HUES6 (cell line): Measurements from ENCODE around the gene KLHDC1.
"Not testable (repeated sequence)": the region's sequence is repeated elsewhere in the genome, so short reads cannot be mapped to it uniquely, and the experiment has no call there.

Experiments used
- H3K27ac ChIP-seq: 2 replicates; pipeline ENCODE4 v1.7.0; 2013; ENCODE audit warnings: low read depth, mild to moderate bottlenecking, low read length, inconsistent platforms
- H3K27me3 ChIP-seq: 2 replicates; pipeline ENCODE4 v1.6.1; 2013; ENCODE audit warnings: low read length; ENCODE audit not compliant: control insufficient read depth, insufficient read depth
- H3K36me3 ChIP-seq: 2 replicates; pipeline ENCODE4 v1.6.1; 2013; ENCODE audit warnings: low read length; ENCODE audit not compliant: control insufficient read depth, insufficient read depth
- H3K4me1 ChIP-seq: 2 replicates; pipeline ENCODE4 v1.6.1; 2013; ENCODE audit warnings: low read length; ENCODE audit not compliant: control insufficient read depth, insufficient read depth
- H3K4me3 ChIP-seq: 2 replicates; pipeline ENCODE4 v1.5.1; 2013; ENCODE audit warnings: low read depth, low read length
- H3K9ac ChIP-seq: one replicate; pipeline ENCODE4 v1.6.1; 2013; ENCODE audit warnings: mild to moderate bottlenecking, low read length
- H3K9me3 ChIP-seq: 2 replicates; pipeline ENCODE4 v1.6.1; 2013; ENCODE audit warnings: low read depth, low read length; ENCODE audit not compliant: control insufficient read depth, insufficient read depth

KLHDC1 gene

DNA sequence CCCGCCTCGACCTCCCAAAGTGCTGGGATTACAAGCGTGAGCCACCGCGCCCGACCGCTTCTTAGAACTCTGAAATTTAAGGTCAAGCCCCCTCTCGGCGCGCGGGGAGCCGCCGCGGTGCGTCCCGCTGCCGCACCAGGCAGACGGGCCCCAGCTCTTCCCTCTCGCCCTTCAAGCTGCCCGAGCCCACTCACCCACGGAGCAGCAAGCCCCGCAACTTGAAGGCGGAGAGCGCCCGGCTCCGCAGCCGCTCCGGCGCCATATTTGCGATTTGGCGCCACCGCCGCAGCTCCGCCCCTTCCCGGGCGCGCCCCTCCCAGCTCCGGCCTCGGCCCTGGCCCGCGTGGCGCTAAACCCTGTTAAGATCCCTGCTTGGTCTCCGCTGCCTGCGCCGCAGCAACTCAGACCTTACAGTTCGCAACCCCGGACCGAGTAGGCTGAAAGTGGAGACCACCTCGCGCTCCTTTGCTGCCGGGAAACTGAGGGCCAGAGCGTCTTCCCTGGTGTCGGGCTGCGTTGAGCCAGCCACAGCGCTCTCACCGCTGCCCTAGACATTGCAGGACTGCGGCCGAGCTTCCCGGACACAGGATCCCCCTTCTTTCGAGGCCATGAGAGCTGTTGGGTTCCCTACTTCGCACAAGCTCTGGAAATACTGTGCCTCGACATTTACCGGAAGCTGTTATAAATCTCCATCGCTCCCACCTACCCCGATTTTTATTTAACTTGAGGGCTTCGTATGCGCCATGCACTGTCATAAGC lies 4.8 kb upstream of the KLHDC1 start, which contains the start of gene POLE2:
POLE2 (minus strand) TSS at position 273 of the 759 bp plus-strand sequence; CDS start at position 262, 11 bp downstream.
- peaks cover 14% of the 10 kb centered on the region for H3K4me1 ChIP-seq
- peaks cover 6% of the 10 kb centered on the region for H3K36me3 ChIP-seq
- H3K9ac ChIP-seq = peak within 1 kb of the TSS; percentile 94
- peak within 1 kb of the TSS; percentile 72 for H3K4me3 ChIP-seq
- no peaks in the 10 kb centered on the region for H3K9me3 ChIP-seq
- H3K27ac ChIP-seq = peak within 1 kb of the TSS; percentile 44; the same call in 1 of the 2 replicates
- H3K27me3 ChIP-seq = peaks cover 19% of the 10 kb centered on the region

DNA sequence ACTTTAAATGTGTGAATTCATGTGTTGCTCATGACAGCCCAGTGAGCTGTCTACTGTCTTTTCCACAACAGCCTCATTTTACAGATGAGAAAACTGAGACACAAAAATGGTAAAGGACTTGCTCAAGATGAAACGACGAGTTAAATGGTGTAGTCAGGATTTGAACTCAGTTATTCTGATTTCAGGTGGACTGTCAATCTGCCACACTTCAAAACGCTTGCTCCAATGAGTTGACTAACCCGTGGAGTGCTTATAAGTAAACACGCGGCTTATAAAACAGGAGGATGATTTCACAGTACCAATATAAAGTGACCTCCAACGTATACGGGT lies 4.3 kb upstream of the KLHDC1 start:
- H3K4me3 ChIP-seq = peak overlapping the region; percentile 72
- peaks cover 19% of the 10 kb centered on the region for H3K27me3 ChIP-seq
- H3K4me1 ChIP-seq = peaks cover 14% of the 10 kb centered on the region
- no peak overlapping the region; the same call in 1 of the 2 replicates for H3K27ac ChIP-seq
- H3K9me3 ChIP-seq = no peaks in the 10 kb centered on the region
- H3K36me3 ChIP-seq = peaks cover under 1% of the 10 kb centered on the region; the same call in 1 of the 2 replicates
- H3K9ac ChIP-seq = peak overlapping the region; percentile 94

GRCh38 chr14:49691031-49691430 lies 1.9 kb upstream of the KLHDC1 start:
- H3K4me1 ChIP-seq = peaks cover 14% of the 10 kb centered on the region
- H3K36me3 ChIP-seq = no peaks in the 10 kb centered on the region
- H3K9ac ChIP-seq = no peak overlapping the region
- peaks cover 19% of the 10 kb centered on the region for H3K27me3 ChIP-seq
- H3K27ac ChIP-seq = no peak overlapping the region
- H3K9me3 ChIP-seq = no peaks in the 10 kb centered on the region
- H3K4me3 ChIP-seq = peak overlapping the region; percentile 93

DNA sequence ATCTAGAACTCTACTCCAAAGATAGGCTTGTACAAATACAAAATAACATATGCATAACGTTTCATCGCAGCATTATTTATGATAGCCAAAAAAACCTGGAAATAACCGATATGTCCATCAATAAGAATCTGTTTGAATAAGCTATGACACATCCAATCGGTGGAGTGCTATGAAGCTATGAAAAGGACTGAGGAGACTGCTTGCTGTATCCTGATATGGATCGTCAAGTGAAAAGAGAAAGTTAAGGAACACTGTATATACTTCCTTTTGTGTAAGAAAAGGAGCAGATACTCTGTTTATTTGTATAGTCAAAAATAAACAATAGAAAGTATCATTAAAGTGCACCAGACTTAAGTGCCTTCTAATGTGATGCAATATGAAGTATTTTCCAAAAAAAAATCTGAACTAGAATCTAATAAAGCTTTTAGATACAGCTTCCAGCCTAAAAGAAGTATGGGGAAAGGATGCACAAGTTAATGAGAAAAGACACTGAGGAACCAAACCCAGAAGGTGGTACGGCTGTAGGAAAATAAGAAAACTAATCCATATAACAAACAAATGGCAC lies 645 bp upstream of the KLHDC1 start:
- H3K27ac ChIP-seq = no peak overlapping the region
- H3K4me3 ChIP-seq = peak overlapping the region; percentile 93
- no peaks in the 10 kb centered on the region for H3K36me3 ChIP-seq
- H3K4me1 ChIP-seq = peaks cover 14% of the 10 kb centered on the region
- H3K9me3 ChIP-seq = no peaks in the 10 kb centered on the region
- no peak overlapping the region for H3K9ac ChIP-seq
- H3K27me3 ChIP-seq = peaks cover 19% of the 10 kb centered on the region

DNA sequence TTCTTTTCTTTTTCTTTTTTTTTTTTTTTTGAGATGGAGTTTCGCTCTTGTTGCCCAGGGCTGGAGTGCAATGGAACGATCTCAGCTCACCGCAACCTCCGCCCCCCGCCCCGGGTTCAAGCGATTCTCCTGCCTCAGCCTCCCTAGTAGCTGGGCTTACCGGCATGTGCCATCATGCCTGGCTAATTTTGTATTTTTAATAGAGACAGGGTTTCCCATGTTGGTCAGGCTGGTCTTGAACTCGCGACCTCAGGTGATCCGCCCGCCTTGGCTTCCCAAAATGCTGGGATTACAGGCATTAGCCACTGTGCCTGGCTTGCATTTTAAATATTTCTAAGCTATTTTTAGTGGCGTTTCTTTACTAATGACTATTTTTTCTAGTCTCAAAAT lies 810 bp downstream of the KLHDC1 start:
- H3K27ac ChIP-seq, H3K4me1 ChIP-seq, H3K36me3 ChIP-seq, H3K9me3 ChIP-seq: not testable (repeated sequence)
- H3K27me3 ChIP-seq = peaks cover 19% of the 10 kb centered on the region
- peak overlapping the region; percentile 9 for H3K9ac ChIP-seq
- H3K4me3 ChIP-seq = peak overlapping the region; percentile 93

GRCh38 chr14:49702725-49703124 lies 9.8 kb downstream of the KLHDC1 start:
- H3K36me3 ChIP-seq = no peaks in the 10 kb centered on the region
- no peak overlapping the region for H3K9ac ChIP-seq
- H3K4me3 ChIP-seq = no peak overlapping the region
- H3K27me3 ChIP-seq = no peaks in the 10 kb centered on the region
- no peaks in the 10 kb centered on the region for H3K9me3 ChIP-seq
- H3K27ac ChIP-seq = no peak overlapping the region
- H3K4me1 ChIP-seq = no peaks in the 10 kb centered on the region

DNA sequence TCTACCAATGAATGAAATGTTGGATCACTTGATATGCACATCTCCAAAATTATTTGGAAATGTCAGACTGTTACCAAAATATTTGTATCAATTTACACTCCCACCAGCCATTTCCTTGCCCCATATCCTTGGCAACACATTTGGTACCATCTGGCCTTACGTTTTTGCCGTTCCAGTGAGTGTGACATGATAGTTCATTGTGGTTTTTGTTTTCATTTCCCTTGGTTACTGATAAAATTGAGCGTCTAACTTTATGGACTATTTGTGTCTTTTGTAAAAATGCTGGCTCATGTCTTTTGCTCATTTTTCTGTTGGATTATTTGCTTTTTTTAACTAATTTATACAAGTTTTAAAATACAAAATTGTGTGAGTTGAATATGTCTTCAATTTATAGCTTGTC lies 11.0 kb downstream of the KLHDC1 start:
- Histone ChIP-seq H3K27ac (no peak overlapping the region), H3K36me3 (no peaks in the 10 kb centered on the region), H3K9ac (no peak overlapping the region), H3K27me3 (no peaks in the 10 kb centered on the region), H3K4me1 (no peaks in the 10 kb centered on the region), H3K9me3 (no peaks in the 10 kb centered on the region), H3K4me3 (no peak overlapping the region)

- H3K4me1 ChIP-seq, H3K27ac ChIP-seq, H3K36me3 ChIP-seq, H3K27me3 ChIP-seq, H3K9me3 ChIP-seq, H3K4me3 ChIP-seq, H3K9ac ChIP-seq: not testable (repeated sequence)
Observed at GRCh38 chr14:49704471-49704870, 11.6 kb downstream of the KLHDC1 start.

- H3K27ac ChIP-seq, H3K36me3 ChIP-seq, H3K9me3 ChIP-seq, H3K4me1 ChIP-seq, H3K4me3 ChIP-seq, H3K27me3 ChIP-seq, H3K9ac ChIP-seq: not testable (repeated sequence)
Observed at GRCh38 chr14:49710993-49711392, 18.1 kb downstream of the KLHDC1 start.

DNA sequence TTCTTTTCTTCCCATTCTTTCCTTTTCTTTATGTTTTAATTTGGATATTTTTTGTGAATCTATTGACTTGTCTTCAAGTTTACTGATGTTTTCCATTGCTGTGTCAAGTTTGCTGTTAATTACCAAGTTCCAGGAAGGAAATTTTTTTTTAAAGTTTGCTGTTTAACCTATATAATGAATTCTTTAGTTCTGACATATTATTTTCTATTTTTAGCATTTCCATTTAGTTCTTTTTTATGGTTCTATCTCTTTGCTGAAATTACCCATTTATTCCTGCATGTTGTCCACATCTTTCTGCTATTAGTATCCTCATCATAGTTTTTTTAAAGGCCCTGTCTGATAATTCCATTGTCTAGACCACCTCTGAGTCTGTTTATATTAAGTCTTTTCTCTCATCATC lies 27.8 kb downstream of the KLHDC1 start:
- Histone ChIP-seq H3K9ac (no peak overlapping the region), H3K9me3 (no peaks in the 10 kb centered on the region), H3K4me1 (no peaks in the 10 kb centered on the region), H3K36me3 (no peaks in the 10 kb centered on the region), H3K4me3 (no peak overlapping the region), H3K27me3 (no peaks in the 10 kb centered on the region), H3K27ac (no peak overlapping the region)

DNA sequence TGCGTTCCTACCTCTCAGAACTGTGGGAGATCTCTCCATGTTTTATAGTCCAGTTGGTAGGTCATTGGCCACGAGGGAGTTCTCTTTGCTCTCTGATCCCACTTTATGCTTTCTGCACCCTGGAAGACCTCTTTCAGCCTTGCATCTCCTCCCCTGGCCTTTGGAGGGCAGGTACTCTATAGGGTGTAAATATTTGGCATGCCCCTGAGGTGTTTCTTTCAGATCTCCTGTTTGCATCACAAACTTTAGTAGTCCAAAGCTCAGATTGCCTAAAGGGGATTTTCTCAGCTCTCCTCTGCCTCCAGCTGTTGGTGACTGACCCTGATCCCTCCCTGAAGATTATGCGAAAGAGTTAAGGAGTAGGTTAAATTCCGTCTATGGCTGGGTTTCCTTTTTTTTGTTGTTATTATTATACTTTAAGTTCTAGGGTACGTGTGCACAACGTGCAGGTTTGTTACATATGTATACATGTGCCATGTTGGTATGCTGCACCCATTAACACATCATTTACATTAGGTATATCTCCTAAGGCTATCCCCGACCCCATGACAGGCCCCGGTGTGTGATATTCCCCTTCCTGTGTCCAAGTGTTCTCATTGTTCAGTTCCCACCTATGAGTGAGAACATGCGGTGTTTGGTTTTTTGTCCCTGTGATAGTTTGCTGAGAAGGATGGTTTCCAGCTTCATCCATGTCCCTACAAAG lies 29.0 kb downstream of the KLHDC1 start:
- not testable (repeated sequence) for H3K36me3 ChIP-seq, H3K4me3 ChIP-seq, H3K27ac ChIP-seq, H3K9me3 ChIP-seq, H3K27me3 ChIP-seq, H3K9ac ChIP-seq, H3K4me1 ChIP-seq
